ENCODE results near the gene SNX10.

SNX10 gene

DNA sequence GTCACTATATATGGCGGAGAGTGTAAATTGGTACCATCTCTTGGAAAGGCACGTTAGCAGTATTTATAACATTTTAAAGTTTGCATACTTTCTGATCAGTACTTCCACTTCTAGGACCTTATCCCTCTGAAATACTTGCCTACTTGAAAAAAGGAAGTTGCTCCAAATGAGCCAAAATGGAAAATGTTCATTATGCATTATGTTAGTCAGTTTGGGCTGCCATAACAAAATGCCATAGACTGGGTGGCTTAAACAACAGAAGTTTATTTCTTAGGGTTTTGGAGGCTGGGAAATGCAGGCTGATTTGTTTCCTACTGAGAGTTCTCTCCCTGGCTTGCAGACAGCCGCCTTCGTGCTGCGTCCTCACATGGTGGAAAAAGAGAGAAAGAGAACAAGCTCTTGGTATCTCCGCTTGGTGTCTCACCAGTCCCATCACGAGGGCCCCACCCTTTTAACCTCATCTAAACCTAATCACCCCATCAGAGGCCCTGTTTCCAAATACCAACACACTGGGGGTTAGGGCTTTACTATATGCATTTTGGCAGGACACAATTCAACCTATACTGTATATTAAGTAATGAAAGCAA is 6.9 kb downstream of the SNX10 start:
- DNase-seq (ENCODE audit: low spot score): no peak

DNA sequence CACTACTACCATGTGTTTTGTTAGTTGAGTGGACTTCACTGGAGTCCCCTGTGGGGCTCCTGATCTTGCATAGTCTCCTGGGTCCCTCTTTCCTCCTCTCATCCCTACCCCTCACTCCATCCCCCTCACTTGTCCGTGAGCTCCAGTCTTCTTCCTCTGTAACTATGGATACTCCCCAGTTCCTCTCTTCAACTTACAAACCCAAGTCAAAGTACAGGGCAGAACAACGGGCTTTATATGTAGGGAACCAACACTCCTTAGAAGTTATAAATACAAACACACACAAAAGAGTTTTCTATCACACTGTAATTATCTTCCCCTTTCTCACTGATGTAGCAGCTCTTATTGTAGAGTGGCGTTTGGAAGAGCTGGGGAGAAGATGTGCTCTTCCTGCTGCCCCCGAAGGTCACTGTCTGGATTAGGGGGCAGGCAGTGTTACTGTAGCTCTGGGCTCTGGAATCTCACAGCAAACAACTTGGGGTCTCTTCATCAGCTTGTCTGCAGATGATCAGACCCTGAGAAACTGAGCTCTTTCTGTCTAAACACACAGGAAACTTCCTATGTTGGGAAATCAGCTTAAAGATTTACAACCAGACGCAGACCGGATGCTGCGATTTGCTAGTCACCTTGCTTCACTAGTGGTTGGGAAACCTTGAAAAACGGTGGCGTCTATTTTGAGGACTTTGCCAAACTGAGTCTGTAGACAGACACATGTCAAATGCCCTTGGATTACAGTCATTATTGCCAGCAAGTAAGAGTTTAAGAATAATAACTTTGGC is 13.6 kb downstream of the SNX10 start:
- DNase-seq (ENCODE audit: low spot score): no peak

DNA sequence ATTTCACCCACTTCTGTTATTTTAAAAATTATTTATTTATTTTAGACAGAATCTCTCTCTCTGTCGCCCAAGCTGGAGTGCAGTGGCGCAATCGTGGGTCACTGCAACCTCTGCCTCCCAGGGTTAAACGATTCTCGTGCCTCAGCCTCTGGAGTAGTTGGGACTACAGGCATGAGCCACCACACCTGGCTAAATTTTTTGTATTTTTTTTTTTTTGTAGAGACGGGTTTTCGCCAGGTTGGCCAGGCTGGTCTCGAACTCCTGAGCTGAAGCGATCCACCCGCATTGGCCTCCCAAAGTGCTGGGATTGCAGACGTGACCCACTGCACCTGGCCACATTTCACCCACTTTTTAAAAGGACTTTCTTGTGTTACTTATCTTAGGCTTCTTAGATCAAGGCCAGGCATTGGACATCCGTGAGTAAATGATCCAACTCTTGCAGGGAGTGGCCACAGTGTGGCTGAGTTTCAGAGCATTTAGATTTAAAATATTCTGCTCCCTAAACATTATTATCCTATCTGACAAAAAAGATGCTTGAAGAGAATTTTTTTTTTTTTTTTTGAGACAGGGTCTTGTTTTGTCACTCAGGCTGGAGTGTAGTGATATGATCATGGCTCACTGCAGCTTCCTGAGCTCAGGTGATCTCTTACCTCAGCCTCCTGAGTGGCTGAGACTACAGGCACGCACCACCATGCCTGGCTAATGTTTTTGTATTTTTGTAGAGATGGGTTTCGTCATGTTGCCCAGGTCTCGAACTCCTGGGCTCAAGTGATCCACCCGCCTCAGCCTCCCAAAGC is 14.4 kb downstream of the SNX10 start:
- no peak for DNase-seq (ENCODE audit: low spot score)

DNA sequence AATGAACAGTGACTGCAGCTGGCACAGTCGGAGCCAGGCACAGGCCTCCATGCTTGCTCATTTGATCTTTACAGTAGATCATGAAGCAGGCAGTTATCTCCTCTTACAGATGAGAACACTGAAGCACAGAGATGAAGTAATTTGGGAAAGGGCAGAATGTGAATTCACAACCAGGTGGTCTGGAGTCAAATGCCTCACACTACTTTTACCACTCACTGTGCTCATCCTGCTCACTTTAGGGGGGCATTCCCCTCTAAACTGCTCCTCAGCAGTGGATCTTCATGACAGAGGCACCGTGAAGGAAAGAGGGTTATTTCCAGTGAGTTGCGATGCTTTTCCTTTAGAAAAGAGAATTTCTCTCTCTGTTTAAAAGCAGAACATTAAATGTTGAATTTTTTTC is 15.1 kb downstream of the SNX10 start:
- DNase-seq (ENCODE audit: low spot score): no peak

DNA sequence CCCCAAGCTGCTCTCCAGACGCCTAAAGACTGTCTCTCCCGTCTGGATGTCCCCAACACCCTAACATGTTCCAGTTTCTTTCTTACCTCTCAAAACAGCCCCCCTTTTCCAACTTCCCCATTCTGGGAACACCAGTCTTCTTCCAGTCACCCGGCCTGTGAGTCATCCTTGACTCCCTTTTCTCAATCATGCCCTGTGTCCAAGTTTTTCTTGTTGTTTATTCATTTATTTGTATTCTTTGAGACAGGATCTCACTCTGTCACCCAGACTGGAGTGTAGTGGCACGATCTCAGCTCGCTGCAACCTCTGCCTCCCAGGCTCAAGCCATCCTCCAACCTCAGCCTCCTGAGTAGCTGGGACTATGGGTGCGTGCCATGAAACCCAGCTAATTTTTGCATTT is 15.6 kb downstream of the SNX10 start:
- DNase-seq (ENCODE audit: low spot score): no peak

DNA sequence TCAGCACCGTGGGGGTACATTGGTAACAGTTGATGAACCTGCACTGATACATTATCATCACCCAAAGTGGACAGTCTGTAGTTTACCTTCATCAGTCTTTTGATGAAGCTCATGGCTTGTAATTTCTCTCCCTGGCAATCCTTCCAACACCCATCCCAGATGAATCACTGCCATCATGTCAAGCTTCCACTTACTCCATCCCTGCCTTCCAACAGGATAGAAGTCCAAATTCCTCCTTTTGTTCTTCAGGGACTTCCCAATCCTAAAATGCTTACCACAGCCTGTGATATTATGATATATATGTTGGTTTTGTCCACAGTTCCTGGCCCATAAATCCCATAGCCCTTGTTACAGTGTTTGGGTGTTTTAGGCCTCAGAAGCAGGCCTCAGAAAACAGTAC is 16.1 kb downstream of the SNX10 start:
- no peak for DNase-seq (ENCODE audit: low spot score)

DNA sequence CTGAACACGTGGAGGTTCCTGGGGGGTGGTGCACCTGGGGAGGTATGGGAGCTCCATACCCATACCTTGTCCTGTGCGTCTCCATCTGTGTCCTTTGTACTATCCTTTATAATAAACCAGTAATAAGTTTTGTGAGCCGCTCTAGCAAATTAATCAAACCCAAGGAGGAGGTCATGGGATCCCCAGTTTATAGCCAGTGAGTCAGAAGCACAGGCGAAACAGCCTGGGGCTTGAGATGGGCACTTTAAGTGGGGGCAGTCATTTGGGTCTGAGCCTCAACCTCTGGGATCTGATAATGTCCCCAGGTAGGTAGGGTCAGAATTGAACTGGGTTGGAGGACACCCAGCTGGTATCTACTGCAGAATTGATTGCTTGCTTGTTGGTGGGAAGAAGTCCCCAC is 16.9 kb downstream of the SNX10 start:
- DNase-seq (ENCODE audit: low spot score): no peak

DNA sequence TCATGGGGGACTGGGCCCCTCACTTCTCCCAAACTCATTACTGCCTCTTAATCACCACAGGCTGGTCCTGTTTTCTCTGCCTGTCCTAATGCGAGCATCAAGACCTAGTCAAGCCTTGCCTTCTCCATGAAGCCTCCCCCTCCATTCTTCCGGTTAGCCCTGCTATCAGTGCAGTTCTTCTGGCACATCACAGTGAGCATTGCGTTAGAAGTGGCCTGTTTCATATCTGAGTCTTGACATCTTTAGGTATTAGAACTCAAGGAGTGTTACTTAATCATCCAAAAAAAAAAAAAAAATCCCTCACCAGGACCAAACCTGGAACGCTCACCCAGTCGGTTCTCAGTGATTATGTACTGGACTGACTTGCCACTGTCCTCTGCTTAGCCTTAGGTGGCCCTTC is 17.4 kb downstream of the SNX10 start:
- DNase-seq (ENCODE audit: low spot score): no peak

DNA sequence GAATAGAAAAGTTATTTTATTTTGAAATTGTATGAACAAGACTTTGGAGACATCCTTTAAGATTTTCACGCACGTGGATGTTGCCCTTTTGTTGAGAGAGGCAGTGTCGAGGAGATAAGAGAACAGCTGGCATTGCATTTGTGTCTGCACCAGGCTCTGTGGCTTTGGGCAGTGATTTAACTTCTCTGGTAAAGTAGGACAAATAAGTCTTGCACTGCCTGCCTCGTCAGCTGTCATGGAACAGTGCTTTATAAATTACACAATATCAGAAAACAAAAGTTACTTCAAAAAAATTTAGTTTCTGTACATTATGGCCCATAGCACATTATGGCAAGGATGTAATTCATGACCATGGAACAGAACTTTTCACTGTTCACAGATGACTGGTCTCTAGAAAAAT is 20.1 kb downstream of the SNX10 start:
- no peak for DNase-seq (ENCODE audit: low spot score)

DNA sequence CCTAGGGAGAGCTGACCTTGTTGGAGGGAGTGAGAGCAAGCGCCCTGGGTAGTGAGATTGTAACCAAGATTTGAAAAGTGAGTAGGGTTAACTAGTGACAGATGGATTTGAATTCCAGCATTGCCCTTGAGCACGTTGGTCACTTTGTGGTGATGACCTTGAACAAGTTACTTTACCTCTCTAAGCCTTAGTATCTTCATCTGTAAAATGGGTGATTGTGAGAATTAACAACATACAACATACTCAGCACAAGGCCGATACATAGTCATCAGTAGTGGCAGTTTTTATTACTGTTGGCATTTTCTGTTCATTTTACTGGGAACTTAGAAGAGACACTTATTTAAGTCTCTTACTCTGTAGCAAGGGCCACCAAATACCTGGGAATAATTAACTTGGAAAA is 25.5 kb downstream of the SNX10 start:
- DNase-seq (ENCODE audit: low spot score): no peak

DNA sequence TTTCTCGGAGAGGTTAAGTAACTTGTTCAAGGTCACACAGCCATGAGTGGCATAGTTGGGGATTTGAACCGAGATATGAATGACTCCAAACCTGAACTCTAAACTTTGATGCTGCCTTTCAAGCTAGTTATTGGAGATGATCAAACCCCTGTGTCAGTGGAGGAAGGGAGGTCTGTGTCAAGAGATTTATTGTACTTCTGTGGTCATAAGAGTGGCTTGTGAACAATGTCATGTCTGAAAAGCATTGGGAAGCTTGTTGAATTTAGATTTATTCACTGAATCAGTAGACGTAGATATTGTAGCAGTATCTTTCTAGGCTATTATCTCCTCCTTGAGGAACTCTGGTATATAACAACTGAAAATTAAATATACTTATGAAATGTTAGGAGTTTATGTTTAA is 27.3 kb downstream of the SNX10 start:
- DNase-seq (ENCODE audit: low spot score): no peak

DNA sequence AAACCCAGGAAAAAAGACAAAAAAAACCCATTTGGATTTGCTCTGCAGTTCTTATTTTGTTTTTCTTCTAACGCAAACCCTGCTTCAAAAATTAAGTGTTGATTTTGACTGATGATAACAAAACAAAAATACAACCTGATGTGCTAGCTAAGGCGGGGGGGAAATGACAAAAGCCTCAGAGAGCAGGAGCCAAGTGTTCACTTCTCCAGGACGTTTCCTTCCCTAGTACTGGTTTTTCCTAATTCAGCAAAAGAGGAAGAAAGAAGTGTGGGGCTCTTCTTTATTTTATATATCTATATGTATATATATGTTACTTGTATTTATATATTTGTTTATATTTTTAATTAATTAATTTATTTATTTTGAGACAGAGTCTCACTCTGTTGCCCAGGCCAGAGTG is 28.0 kb downstream of the SNX10 start:
- DNase-seq (ENCODE audit: low spot score): no peak

DNA sequence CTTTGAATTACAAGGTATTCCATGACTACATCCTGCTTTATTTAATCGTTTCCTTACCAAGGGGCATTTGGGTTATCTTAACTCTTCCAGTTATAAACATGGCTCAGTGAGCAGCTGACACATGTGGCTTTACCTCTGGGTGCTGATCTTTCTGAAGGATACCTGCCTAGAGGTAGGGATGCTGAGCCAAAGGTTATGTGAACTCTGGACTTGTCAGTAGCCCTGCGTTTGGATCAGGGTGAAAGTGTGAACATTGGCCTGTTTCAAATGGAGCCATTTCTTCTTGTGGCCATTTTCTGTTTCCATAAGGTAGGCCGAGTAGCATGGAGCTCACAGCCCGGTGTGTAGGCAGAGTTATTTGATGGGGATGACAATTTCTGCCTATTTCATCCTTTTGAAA is 29.2 kb downstream of the SNX10 start:
- DNase-seq (ENCODE audit: low spot score): no peak

DNA sequence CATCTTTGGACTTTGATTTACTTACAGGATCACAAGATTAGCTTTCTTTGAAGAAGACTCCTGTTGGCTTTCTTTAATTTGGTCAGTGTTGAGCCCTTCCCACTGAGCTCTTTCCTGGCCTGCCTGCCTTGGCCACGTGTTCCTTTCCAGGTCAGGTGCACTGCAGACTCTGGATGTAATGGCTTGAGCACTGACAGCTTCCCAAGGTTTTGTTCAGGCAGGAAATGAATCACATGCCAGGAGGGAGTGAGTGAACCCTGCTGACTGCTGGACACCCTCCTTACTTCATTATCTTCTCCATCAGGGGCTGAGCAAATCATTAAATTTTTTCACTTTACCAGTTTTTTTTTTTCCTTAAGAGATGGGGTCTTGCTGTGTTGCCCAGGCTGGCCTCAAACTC is 29.8 kb downstream of the SNX10 start:
- DNase-seq (ENCODE audit: low spot score): no peak

DNA sequence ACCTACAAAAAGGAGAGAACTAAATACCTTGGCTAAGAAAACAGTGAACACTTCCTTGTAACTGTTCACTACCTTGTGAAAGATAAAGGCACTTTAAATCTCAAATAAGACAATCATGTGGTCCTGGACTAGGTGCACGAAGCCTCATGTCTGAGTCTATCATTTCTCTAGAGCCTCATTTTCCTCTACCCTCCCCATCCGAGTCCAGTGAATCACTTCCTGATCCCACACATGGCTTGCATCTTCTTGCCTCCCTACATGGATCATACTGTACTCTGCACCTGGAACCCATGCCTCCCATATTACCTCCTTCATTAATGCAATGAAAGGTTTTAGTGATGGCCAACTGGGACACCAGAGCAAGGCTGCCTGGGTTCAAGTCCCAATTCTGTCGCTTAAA is 34.5 kb downstream of the SNX10 start:
- no peak for DNase-seq (ENCODE audit: low spot score)

DNA sequence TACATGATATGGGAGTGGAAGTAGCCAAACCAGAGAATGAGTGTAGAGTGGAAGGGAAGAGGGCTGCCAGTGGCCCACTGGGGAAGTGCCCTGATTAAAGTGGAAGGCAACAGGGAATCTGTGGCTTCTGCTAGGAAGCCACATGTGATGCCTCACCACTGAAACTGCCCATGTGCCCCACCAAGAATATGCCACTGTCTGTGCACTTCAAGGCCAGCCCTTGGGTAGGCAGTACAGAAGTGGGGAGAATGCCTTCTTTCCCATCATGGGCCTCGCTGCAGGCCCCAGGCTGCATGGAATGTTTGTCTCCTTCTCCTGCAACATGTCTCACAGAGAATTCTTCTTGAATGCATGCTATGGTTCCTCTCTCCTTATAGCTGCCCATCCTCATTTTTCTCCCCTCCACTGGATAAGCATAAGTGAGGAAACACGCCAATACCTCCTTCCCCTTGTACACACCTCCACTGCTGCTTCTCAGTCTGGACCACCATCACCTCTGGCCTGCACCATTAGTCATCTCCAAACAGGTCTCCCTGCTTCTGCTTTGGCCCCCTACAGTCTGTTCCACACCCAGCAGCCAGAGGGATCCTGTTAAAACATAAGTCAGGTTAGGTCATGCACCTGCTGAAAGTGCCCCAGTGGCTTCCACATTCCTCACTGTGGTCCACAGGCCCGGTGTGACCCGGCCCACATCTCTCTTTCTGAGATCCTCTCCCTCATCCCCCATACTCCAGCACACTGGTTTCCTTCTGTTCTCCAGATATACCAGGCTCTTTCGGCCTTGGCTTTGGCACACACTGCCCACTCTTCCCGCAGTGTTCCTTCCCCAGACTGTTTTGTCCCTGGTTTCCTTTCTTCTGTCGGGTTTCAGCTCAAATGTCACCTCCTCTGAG is 37.1 kb downstream of the SNX10 start:
- no peak for DNase-seq (ENCODE audit: low spot score)

DNA sequence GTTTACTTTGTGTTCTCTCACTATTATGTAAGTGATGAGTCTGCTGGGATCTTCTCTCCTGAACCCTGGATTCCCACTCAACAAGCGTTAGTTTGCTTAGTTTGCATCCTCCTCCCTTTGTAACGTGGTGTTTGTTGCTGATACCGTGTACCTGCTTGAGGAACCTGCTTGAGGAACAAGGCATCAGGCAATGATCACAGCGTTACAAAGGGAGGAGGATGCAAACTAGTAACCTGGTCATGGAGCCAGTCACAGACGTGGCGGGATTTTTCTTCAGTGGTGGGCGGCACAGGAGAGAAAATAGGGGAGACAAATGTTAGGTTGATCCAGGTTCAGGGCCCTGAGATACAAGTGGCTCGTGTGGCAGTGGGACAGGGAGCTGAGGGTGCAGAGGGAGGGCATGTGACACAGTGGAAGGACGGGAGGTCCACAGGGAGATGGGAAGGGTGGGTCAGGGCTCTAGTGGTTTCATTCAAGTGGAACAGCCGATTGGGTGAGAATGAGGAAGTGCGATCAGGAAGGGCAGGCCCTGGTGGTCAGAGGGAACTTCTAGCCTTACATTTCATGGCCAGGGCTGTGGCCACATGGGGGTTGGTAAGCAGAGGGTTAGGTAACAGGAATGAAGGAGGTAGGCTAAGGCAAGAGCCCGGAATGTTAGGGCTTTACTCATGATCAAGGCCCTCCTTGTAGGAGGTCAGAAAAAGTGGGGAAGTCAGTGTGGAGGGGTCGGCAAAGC is 38.0 kb downstream of the SNX10 start:
- DNase-seq (ENCODE audit: low spot score): peak; percentile 25

DNA sequence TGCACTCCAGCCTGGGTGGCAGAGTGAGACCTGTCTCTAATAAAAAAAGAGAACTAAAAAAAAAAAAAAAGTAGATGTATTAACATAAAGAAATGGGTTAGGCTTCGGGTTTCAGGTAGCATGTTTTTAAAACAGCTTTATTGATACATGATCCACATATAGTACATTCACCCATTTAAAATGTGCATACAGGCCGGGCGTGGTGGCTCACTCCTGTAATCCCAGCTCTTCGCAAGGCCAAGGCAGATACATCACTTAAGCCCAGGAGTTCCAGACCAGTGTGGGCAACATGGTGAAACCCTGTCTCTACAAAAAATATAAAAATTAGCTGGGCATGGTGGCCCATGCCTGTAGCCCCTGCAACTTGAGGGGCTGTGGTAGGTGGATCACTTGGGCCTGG is 39.5 kb downstream of the SNX10 start:
- no peak for DNase-seq (ENCODE audit: low spot score)

DNA sequence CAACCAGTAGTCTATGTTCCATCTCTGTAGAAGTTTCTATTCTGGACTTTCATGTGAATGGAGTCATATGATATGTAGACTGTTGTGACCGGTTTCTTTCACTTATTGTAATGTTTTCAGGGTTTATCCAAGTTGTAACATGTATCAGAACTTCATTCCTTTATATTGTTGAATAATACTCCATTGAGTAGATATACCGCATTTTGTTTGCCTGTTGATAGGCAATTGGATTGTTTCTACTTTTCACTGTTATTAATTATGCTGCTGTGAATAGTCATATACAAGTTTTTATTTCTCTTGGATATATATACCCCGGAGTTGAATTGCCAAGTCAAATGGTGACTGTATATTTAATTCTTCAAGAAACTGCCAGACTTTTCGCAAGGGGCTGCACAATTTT is 40.1 kb downstream of the SNX10 start:
- no peak for DNase-seq (ENCODE audit: low spot score)

DNA sequence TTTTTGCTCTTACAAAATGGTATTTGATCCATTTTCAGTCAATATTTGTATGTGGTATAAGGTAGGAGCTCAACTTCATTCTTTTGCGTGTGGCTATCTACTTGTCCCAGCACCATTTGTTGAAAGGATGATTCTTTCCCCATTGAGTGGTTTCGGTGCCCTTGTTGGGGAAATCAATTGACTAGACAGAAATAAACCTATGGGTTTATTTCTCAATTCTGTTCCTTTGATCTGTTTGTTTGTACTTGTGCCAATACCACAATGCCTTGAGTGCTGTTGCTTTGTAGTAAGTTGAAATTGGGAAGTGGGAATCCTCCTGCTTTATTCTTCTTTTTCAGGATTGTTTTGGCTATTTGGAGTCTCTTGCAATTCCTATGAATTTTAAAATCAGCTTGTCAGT is 41.0 kb downstream of the SNX10 start:
- no peak for DNase-seq (ENCODE audit: low spot score)

DNA sequence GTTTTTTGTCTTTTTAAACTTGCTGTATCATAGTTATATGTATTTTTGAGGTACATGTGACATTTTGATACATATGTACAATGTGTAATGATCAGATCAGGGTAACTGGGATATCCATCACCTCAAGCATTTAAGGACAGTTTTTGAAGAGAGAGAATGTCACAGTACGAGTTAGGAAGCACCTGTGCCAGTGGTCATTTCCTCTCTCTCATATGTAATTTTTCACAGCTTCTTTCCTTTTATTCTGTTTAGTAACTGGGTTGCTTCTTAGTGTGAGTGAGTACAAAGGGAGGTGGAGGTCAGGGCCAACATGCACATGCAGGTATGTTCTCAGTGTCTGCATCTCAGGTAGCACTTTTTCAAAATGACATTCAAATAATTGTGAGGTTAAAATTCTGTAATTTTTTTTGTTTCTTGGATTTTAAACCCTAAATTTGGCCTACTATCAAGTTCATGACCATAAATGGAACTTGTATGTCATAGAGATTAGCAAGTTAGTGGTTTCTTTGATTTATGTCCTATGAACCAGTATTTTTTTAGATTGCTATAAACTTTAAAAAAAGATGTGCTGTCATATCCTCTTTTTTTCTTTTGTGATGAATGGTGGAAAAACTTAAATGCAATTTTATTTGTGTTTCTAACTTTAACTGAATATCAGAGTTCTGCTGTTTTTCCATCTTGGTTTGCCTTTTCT is 42.7 kb downstream of the SNX10 start:
- DNase-seq (ENCODE audit: low spot score): no peak

All from germinal center (tissue), 1 donor.